Activated CD8-positive, alpha-beta memory T cell treated with anti-CD3 and anti-CD28 coated beads for 48 hours (primary cell): ENCODE results near the gene MMEL1.
"Not testable (repeated sequence)": the region's sequence is repeated elsewhere in the genome, so short reads cannot be mapped to it uniquely, and the experiment has no call there.

Source experiments
- DNase-seq, 3 experiments: peaks; one replicate each; pipeline ENCODE4 v3.0.0-alpha.2; 2020; ENCODE audit warnings: low read depth in 2 of 3, low spot score in 2 of 3

MMEL1 gene, protein sequence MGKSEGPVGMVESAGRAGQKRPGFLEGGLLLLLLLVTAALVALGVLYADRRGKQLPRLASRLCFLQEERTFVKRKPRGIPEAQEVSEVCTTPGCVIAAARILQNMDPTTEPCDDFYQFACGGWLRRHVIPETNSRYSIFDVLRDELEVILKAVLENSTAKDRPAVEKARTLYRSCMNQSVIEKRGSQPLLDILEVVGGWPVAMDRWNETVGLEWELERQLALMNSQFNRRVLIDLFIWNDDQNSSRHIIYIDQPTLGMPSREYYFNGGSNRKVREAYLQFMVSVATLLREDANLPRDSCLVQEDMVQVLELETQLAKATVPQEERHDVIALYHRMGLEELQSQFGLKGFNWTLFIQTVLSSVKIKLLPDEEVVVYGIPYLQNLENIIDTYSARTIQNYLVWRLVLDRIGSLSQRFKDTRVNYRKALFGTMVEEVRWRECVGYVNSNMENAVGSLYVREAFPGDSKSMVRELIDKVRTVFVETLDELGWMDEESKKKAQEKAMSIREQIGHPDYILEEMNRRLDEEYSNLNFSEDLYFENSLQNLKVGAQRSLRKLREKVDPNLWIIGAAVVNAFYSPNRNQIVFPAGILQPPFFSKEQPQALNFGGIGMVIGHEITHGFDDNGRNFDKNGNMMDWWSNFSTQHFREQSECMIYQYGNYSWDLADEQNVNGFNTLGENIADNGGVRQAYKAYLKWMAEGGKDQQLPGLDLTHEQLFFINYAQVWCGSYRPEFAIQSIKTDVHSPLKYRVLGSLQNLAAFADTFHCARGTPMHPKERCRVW

DNA sequence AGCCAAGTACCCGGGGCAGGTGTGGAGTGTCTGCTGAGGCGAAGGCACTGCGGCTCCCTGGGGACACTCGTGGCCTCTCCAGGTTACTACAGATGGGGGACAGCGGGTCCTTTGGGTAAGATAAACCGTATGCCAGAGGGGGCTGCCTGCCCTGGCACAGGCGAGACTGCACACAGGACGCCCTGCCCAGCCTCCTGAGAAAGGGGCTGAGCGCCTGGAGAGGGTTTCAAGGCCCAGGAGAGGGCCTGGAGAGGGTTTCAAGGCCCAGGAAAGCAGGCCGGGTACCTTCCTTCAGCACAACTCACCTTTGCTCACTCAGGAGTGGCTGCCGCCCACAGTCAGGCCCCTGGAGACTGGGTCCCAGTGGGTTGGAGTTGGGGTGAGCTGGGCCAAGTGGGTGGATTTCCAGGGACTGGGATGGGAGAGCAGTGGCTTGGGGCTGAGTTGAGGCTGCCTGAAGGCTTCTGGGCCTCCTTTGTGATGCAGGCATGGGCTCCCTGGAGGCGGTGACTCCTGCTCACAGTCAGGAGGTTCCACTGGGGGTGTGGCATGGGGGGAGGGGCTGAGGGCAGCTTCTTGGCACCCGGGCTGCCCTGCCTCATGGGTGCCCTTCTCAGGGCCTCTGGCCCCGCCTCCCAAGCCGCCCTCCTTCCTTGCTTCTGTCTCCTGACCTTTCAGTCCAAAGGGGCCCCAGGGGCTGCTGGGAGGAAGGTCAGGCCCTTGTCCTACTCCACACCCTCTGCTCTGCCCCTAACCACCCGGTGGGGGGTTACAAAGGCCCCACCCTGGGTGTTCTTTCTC, at the start of gene MMEL1:
TSS of gene MMEL1 (minus strand) at position 456 of the 801 bp plus-strand sequence. CDS start 3,532 bp downstream, outside the sequence.
- no peak for DNase-seq

DNA sequence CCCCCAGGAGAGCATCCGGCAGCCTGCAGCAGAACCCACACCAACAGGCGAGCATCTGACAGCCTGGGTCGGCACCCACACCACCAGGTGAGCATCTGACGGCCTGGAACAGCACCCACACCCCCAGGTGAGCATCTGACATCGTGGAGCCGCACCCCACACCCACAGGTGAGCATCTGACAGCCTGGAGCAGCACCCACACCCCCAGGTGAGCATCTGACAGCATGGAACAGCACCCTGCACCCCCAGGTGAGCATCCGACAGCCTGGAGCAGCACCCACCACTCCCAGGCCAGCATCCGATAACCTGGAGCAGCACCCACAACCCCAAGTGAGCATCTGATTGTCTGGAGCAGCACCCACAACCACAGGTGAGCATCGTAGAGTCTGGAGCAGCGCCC, 43.9 kb upstream of the MMEL1 start:
- not testable (repeated sequence) for DNase-seq

DNA sequence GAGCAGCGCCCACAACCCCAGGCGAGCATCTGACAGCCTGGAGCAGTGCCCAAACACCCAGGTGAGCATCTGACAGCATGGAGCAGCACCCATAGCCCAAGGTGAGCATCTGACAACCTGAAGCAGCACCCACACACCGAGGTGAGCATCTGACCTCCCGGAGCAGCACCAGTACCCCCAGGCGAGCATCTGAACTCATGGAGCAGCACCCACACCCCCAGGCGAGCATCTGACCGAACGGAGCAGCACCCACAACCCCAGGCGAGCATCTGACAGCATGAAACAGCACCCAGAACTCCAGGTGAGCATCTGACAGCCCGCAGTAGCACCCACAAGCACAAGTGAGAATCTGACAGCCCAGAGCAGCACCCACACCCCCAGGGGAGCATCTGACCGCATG, 38.8 kb upstream of the MMEL1 start:
- not testable (repeated sequence) for DNase-seq

DNA sequence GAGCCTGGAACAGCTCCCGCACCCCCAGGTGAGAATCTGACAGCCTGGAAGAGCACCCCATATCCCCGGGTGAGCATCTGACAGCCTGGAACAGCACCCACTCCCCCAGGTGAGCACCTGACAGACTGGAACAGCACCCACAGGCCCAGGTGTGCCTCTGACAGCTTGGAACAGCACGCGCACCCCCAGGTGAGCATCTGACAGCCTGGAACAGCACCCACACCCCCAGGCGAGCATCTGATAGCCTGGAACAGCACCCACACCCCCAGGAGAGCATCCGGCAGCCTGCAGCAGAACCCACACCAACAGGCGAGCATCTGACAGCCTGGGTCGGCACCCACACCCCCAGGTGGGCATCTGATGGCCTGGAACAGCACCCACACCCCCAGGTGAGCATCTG, 27.0 kb upstream of the MMEL1 start:
- DNase-seq, result not testable (repeated sequence)

DNA sequence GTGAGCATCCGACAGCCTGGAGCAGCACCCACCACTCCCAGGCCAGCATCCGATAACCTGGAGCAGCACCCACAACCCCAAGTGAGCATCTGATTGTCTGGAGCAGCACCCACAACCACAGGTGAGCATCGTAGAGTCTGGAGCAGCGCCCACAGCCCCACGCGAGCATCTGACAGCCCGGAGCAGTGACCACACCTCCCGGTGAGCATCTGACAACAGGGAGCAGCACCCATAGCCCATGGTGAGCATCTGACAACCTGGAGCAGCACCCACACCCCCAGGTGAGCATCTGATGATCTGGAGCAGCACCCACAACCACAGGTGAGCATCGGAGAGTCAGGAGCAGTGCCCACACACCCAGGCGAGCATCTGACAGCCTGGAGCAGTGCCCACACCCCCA, 25.1 kb upstream of the MMEL1 start:
- DNase-seq, result not testable (repeated sequence)

DNA sequence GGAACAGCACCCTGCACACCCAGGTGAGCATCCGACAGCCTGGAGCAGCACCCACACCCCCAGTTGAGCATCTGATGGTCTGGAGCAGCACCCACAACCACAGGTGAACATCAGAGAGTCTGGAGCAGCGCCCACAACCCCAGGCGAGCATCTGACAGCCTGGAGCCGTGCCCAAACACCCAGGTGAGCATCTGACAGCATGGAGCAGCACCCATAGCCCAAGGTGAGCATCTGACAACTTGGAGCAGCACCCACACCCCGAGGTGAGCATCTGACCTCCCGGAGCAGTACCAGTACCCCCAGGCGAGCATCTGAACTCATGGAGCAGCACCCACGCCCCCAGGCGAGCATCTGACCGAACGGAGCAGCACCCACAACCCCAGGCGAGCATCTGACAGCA, 24.3 kb upstream of the MMEL1 start:
- DNase-seq, result not testable (repeated sequence)

DNA sequence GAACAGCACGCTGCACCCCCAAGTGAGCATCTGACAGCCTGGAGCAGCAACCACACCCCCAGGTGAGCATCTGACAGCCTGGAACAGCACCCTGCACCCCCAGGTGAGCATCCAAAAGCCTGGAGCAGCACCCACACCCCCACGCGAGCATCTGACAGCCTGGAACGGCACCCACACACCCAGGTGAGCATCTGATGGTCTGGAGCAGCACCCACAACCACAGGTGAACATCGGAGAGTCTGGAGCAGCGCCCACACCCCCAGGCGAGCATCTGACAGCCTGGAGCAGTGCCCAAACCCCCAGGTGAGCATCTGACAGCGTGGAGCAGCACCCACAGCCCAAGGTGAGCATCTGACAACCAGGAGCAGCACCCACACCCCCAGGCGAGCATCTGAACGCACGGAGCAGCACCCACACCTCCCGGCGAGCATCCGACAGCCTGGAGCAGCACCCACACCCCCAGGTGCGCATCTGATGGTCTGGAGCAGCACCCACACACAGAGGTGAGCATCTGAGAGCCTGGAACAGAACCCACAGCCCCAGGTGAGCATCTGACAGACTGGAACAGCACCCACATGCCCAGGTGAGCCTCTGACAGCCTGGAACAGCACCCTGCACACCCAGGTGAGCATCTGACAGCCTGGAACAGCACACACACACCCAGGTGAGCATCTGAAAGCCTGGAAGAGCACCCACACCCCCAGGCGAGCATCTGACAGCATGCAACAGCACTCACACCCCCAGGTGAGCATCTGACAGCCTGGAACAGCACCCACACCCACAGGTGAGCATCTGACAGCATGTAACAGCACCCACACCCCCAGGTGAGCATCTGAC, 23.0 kb upstream of the MMEL1 start:
- not testable (repeated sequence) for DNase-seq

DNA sequence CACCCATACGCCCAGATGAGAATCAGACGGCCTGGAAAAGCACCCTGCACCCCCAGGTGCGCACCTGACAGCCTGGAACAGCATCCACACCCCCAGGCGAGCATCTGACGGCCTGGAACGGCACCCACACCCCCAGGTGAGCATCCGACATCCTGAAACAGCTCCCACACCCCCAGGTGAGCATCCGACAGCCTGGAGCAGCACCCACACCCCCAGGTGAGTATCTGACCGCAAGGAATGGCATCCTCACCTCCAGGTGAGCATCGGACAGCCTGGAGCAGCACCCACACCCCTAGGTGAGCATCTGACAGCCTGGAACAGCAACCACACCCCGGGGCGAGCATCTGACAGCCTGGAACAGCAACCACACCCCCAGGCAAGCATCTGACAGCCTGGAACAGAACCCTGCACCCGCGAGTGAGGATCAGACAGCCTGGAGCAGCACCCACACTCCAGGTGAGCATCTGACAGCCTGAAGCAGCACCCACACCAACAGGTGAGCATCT, 21.7 kb upstream of the MMEL1 start:
- DNase-seq, result not testable (repeated sequence)

DNA sequence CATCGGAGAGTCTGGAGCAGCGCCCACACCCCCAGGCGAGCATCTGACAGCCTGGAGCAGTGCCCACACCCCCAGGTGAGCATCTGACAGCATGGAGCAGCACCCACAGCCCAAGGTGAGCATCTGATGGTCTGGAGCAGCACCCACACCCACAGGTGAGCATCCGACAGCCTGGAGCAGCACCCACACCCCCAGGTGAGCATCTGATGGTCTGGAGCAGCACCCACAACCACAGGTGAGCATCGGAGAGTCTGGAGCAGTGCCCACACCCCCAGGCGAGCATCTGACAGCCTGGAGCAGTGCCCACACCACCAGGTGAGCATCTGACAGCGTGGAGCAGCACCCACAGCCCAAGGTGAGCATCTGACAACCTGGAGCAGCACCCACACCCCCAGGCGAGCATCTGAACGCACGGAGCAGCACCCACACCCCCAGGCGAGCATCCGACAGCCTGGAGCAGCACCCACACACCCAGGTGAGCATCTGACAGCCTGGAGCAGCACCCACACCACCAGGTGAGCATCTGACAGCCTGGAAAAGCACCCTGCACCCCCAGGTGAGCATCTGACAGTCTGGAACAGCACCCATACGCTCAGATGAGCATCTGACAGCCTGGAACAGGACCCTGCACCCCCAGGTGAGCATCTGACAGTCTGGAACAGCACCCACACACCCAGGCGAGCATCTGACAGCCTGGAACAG, 21.1 kb upstream of the MMEL1 start:
- not testable (repeated sequence) for DNase-seq

DNA sequence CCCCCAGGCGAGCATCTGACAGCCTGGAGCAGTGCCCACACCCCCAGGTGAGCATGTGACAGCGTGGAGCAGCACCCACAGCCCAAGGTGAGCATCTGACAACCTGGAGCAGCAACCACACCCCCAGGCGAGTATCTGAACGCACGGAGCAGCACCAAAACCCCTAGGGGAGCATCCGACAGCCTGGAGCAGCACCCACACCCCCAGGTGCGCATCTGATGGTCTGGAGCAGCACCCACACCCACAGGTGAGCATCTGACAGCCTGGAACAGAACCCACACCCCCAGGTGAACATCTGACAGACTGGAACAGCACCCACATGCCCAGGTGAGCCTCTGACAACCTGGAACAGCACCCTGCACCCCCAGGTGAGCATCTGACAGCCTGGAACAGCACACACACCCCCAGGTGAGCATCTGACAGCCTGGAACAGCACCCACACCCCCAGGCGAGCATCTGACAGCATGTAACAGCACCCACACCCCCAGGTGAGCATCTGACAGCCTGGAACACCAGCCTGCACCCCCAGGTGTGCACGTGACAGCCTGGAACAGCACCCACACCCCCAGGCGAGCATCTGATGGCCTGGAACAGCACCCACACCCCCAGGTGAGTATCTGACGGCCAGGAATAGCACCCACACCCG, 20.2 kb upstream of the MMEL1 start:
- not testable (repeated sequence) for DNase-seq

DNA sequence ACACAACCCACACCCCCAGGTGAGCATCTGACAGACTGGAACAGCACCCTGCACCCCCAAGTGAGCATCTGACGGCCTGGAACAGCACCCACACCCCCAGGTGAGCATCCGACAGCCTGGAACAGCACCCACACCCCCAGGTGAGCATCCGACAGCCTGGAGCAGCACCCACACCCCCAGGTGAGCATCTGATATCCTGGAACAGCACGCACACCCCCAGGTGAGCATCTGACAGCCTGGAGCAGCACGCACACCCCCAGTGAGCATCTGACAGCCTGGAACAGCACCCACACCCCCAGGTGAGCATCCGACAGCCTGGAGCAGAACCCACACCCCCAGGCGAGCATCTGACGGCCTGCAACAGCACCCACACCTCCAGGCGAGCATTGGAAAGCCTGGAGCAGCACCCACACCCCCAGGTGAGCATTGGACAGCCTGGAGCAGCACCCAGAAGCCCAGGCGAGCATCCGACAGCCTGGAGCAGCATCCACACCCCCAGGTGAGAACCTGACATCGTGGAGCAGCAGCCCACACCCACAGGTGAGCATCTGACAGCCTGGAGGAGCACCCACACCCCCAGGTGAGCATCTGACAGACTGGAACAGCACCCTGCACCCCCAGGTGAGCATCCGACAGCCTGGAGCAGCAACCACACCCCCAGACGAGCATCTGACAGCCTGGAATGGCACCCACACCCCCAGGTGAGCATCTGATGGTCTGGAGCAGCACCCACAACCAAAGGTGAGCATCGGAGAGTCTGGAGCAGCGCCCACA, 19.5 kb upstream of the MMEL1 start:
- not testable (repeated sequence) for DNase-seq

DNA sequence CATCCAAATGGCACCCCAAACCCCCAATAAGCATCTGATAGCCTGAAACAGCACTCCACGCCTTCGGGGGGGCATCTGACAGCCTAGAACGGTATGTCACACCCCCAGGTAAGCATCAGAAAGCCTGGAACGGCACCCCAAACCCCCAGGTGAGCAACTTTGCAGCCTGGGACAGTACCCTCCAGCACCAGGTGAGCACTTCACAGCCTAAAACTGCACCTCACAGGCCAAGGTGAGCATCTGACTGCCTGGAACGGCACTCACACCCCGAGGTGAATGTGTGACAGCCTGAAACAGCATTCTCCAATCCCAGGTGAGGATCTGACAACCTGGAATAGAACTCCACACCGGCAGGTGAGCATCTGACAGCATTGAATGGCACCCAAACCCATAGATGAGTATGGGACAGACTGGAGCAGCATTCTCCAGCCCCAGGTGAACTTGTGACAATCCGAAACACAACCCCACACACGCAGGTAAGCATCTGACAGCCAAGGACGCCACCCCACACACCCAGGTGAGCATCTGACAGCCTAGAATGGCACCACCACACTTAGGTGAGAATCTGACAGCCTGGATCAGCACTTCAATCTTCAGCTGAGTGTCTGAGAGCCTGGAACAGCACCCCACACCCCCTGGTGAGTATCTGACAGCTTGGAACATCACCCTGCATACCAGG, 18.3 kb upstream of the MMEL1 start:
- DNase-seq, result no peak

DNA sequence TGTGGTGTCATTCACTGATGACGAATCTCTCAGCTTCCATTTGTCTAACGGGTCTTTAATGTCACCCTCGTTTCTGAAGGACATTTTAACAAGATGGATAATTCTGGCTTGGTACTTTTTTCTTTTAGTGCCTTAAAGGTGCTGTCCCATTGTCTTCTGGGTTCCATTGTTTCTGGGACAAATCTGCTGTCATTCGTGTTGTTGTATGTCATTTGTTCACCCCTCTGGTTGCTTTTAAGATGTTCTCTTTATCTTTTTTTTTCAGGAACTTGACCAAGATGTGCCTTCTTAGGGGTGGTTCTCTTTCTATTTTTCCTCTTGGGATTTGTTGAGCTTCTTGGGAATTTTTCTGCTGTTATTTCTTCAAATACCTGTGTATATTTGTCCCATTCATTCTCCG, 14.0 kb upstream of the MMEL1 start:
- no peak for DNase-seq

DNA sequence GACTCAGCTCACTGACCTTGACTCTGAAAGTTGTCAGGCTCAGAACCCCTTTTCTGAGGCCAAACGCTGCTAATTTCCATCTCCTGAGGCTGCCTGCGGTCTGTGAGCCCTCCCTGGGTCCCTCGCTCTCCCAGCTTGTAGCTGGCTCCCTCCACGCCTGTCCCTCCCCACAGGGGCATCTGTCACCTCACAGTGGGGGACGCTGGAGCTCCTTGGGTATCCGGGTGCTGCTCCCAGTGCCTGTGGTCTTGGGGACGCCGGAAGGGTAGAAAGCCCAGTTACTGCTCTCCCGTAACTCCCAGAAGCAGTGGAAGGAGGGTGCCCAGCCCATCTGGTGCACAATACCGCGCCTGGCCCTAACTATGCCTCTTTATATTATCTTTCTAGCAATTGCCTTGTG, 13.0 kb upstream of the MMEL1 start:
- no peak for DNase-seq

DNA sequence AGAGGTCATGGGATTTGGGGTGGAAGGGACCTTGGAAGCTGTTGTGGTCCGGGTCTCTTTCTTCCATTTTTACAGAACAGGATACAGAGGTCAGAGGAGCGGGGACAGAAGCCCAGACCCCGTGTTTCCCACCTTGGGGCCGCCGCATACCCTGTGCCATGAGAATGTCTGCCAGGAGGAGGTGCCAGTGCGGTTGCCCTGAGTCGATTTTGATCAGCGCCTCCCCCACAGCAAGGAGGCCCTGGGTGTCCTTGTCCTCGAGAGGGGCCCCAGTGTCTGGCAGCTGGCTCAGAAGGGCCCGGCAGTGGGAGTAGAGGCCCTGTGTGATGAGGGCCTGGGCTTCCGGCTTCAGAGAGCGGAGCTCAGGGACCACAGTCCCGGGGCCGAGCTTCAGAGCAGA, 12.3 kb upstream of the MMEL1 start:
- DNase-seq, result no peak

DNA sequence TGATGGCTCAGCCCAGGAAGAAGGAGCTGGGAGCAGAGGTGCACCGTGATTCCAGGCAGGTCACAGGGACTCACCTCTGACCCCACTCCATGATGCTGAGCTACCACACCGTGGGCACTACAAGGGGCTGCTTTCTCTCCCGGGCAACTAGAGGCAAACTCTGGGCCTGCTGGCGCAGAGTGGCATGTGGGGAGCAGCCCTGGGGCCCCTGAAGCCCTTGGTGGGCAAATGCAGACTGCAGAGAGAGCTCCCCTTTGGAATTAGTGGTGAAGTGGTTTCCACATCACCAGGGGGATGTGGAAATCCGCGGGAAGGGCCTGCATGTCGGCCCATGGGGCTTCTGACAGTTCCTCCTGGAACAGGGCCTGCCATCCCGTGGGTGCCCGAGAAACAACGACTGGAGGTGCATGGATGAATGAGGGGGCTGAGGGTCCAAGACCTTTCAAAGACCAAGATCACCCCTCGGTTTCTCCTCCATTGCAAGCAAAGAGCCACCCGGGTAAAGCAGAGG, 11.8 kb upstream of the MMEL1 start:
- no peak for DNase-seq

DNA sequence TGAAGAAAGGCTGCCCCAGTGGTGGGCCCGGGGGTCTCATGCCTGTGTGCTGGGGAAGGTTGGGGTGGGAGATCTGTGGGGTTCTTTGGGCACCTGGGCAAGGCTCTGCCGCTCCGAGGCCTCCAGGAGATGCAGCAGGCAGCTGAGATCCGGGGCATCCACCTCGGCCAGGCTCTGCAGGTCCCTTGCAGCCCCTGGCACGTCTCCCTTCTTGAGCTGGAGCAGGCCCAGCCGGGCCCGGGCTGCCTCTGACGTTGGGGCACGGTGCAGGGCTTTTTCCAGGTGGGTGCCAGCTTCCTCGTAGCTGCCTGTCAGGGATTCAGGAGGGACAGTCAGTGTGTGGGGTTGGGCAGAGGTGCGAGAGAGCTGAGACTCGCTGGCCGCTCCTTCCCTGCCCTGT, 11.4 kb upstream of the MMEL1 start:
- no peak for DNase-seq
